ENCODE results near the gene PRKACG.

Gene PRKACG

GRCh38 chr9:69027355-69028097 lies 13.6 kb upstream of the PRKACG start:
- TF ChIP-seq CTCF (IDR thresholded peaks at IDR 0.05; ENCODE audit: low read length) (peak; percentile 91), EZH2 (optimal IDR thresholded peaks at IDR 0.05; ENCODE audit: low read depth, low read length) (no peak), EZH2phosphoT487 (IDR thresholded peaks at IDR 0.05; ENCODE audit: low read length) (no peak)
- peak; percentile 74 for DNase-seq
- H3K9me2 ChIP-seq (replicated peaks; ENCODE audit: insufficient read depth, low read length), result no peaks in the 10 kb centered on the region
- H3K4me2 ChIP-seq (ENCODE audit: low read depth, low read length), result peak overlapping the region; percentile 61
- no peaks in the 10 kb centered on the region for H3K36me3 ChIP-seq (replicated peaks; ENCODE audit: insufficient read depth, low read length)
- no peaks in the 10 kb centered on the region for H4K20me1 ChIP-seq (ENCODE audit: insufficient read depth, low read length)
- no peaks in the 10 kb centered on the region for H3K79me2 ChIP-seq (ENCODE audit: low read length)
- no peaks in the 10 kb centered on the region for H3K27me3 ChIP-seq (replicated peaks; ENCODE audit: insufficient read depth, low read length)
- no peak overlapping the region; the same call in 1 of the 2 replicates for H3K4me3 ChIP-seq (ENCODE audit: low read length)
- peak overlapping the region; percentile 36 for H2AFZ ChIP-seq (ENCODE audit: low read length)
- peaks cover 14% of the 10 kb centered on the region for H3K4me1 ChIP-seq (ENCODE audit: low read length)
- peaks cover 6% of the 10 kb centered on the region; the same call in 1 of the 2 replicates for H3F3A ChIP-seq (ENCODE audit: insufficient read depth, low read length)
- H3K9ac ChIP-seq (ENCODE audit: low read length), result no peak overlapping the region; the same call in 1 of the 2 replicates
- H3K27ac ChIP-seq (ENCODE audit: low read length), result peak overlapping the region; percentile 47; the same call in 1 of the 2 replicates
- 0 out of 2 replicates have a peak, but pooled peaks cover 4% of the 10 kb centered on the region for H3K9me3 ChIP-seq (replicated peaks; ENCODE audit: insufficient read depth, low read length)

GRCh38 chr9:69023650-69024049 lies 9.7 kb upstream of the PRKACG start:
- no peak overlapping the region for H3K27ac ChIP-seq (ENCODE audit: low read length)
- H3K9ac ChIP-seq (ENCODE audit: low read length), result no peak overlapping the region
- H3K27me3 ChIP-seq (replicated peaks; ENCODE audit: insufficient read depth, low read length), result no peaks in the 10 kb centered on the region
- no peak overlapping the region for H3K4me3 ChIP-seq (ENCODE audit: low read length)
- DNase-seq, result no peak
- H3K9me3 ChIP-seq (replicated peaks; ENCODE audit: insufficient read depth, low read length), result no peaks in the 10 kb centered on the region
- peaks cover 14% of the 10 kb centered on the region for H3K4me1 ChIP-seq (ENCODE audit: low read length)
- no peaks in the 10 kb centered on the region for H3K36me3 ChIP-seq (replicated peaks; ENCODE audit: insufficient read depth, low read length)
- peaks cover 6% of the 10 kb centered on the region; the same call in 1 of the 2 replicates for H3F3A ChIP-seq (ENCODE audit: insufficient read depth, low read length)
- H3K9me2 ChIP-seq (replicated peaks; ENCODE audit: insufficient read depth, low read length), result no peaks in the 10 kb centered on the region
- TF ChIP-seq CTCF (IDR thresholded peaks at IDR 0.05; ENCODE audit: low read length) (no peak), EZH2phosphoT487 (IDR thresholded peaks at IDR 0.05; ENCODE audit: low read length) (no peak), EZH2 (optimal IDR thresholded peaks at IDR 0.05; ENCODE audit: low read depth, low read length) (no peak)
- no peak overlapping the region for H3K4me2 ChIP-seq (ENCODE audit: low read depth, low read length)
- no peaks in the 10 kb centered on the region for H4K20me1 ChIP-seq (ENCODE audit: insufficient read depth, low read length)
- H3K79me2 ChIP-seq (ENCODE audit: low read length), result no peaks in the 10 kb centered on the region
- H2AFZ ChIP-seq (ENCODE audit: low read length), result no peak overlapping the region

GRCh38 chr9:69020301-69021145 lies 6.6 kb upstream of the PRKACG start:
- H3K4me3 ChIP-seq (ENCODE audit: low read length), result no peak overlapping the region

More at GRCh38 chr9:69020301-69021145, 6.6 kb upstream of the PRKACG start:
- H3K36me3 ChIP-seq (replicated peaks; ENCODE audit: insufficient read depth, low read length), result no peaks in the 10 kb centered on the region
- H3K9me2 ChIP-seq (replicated peaks; ENCODE audit: insufficient read depth, low read length), result no peaks in the 10 kb centered on the region
- DNase-seq, result no peak
- no peak overlapping the region for H3K27ac ChIP-seq (ENCODE audit: low read length)
- H3K9me3 ChIP-seq (replicated peaks; ENCODE audit: insufficient read depth, low read length), result no peaks in the 10 kb centered on the region
- no peak overlapping the region for H2AFZ ChIP-seq (ENCODE audit: low read length)
- no peaks in the 10 kb centered on the region for H4K20me1 ChIP-seq (ENCODE audit: insufficient read depth, low read length)
- H3K4me1 ChIP-seq (ENCODE audit: low read length), result no peaks in the 10 kb centered on the region
- no peak for TF ChIP-seq CTCF (IDR thresholded peaks at IDR 0.05; ENCODE audit: low read length)
- no peak for TF ChIP-seq EZH2phosphoT487 (IDR thresholded peaks at IDR 0.05; ENCODE audit: low read length)
- H3K9ac ChIP-seq (ENCODE audit: low read length), result no peak overlapping the region
- H3K4me2 ChIP-seq (ENCODE audit: low read depth, low read length), result no peak overlapping the region
- H3F3A ChIP-seq (ENCODE audit: insufficient read depth, low read length), result no peaks in the 10 kb centered on the region
- H3K27me3 ChIP-seq (replicated peaks; ENCODE audit: insufficient read depth, low read length), result no peaks in the 10 kb centered on the region
- H3K79me2 ChIP-seq (ENCODE audit: low read length), result no peaks in the 10 kb centered on the region

Measured in MM.1S (cell line).